HepG2 (cell line): ENCODE results near the gene CDYL. TPM values are rescaled to one million over a fixed set of nuclear protein-coding genes. Genes with fewer than 3 reads are reported as not detected.

ENCODE experiments used
- ATAC-seq: fragments of 200-7000 bp; cut with Tn5 transposase; 3 replicates; pipeline ENCODE4 v1.9.1; 2020; ENCODE audit warnings: mild to moderate bottlenecking, moderate library complexity
- BruUV-seq: library from RNA; stranded (reverse); fragments of 400-500 nt; replicated peaks from 2 replicates; lab custom pipeline; 2021; lab: Mats Ljungman, UMichigan
- CTCF ChIA-PET: fragments of 300-600 bp; formaldehyde crosslinking; extraction: SDS; loops from one replicate; lab custom pipeline; 2021; ENCODE audit warnings: low total read pairs, inconsistent platforms, low intra/inter-chr PET ratio; lab: Yijun Ruan, JAX
- POLR2A ChIA-PET: fragments of 350-600 bp; sonication (Branson Sonifier 250); formaldehyde crosslinking; loops from one replicate; lab custom pipeline; 2020; ENCODE audit warnings: antibody characterized with exemption, inconsistent platforms; lab: Yijun Ruan, JAX
- DNase-seq: peaks from one replicate; pipeline ENCODE4 v3.0.0-alpha.2; 2015; ENCODE audit warnings: low spot score
- FAIRE-seq: peaks from 3 replicates; lab custom pipeline; 2011; peaks lifted over from hg19 to GRCh38; lab: Jason Lieb, UNC
- H2AFZ ChIP-seq: one replicate; pipeline ENCODE4 v1.6.1; 2011; ENCODE audit warnings: low read length, inconsistent platforms
- H3K27ac ChIP-seq: fragments of 300-600 bp; 3 replicates; pipeline ENCODE4 v1.8.0; 2011; ENCODE audit warnings: mixed run types, mild to moderate bottlenecking, mixed read lengths, low read length, inconsistent platforms; ENCODE audit not compliant: insufficient read depth; ENCODE audit errors: extremely low read length
- H3K27me3 ChIP-seq, 2 experiments: fragments of 200-600 bp in 1 of 2; 2 replicates in 1 of 2; 3 replicates in 1 of 2; pipeline versions ENCODE4 v1.6.0 to v1.8.0; 2011; ENCODE audit warnings: low read length in 2 of 2, mild to moderate bottlenecking in 2 of 2, moderate library complexity in 2 of 2, inconsistent platforms in 1 of 2; ENCODE audit not compliant: insufficient read depth in 2 of 2, control insufficient read depth in 1 of 2
- H3K36me3 ChIP-seq, 2 experiments: fragments of 200-600 bp in 1 of 2; replicated peaks in 1 of 2; 2 replicates in 1 of 2; 3 replicates in 1 of 2; pipeline versions ENCODE4 v1.5.1 to v1.8.0; 2011; ENCODE audit warnings: low read length in 2 of 2, inconsistent platforms in 1 of 2; ENCODE audit not compliant: insufficient read depth in 2 of 2, control insufficient read depth in 1 of 2
- H3K4me1 ChIP-seq: 2 replicates; pipeline ENCODE4 v1.5.1; 2012; ENCODE audit warnings: low read length, inconsistent platforms; ENCODE audit not compliant: insufficient read depth
- H3K4me2 ChIP-seq: 2 replicates; pipeline ENCODE4 v1.6.0; 2011; ENCODE audit warnings: low read depth, low read length, inconsistent platforms
- H3K4me3 ChIP-seq, 3 experiments: fragments of 200-600 bp in 1 of 3; sonication (generic), shearing (Covaris generic) in 1 of 3; replicated peaks in 1 of 3; 2 replicates each; pipeline ENCODE4 v1.5.1; 2011 to 2016; ENCODE audit warnings: low read length in 3 of 3, inconsistent platforms in 2 of 3, low read depth in 2 of 3, mild to moderate bottlenecking in 2 of 3, control low read depth in 1 of 3, mixed read lengths in 1 of 3; ENCODE audit not compliant: insufficient read depth in 1 of 3
- H3K79me2 ChIP-seq: one replicate; pipeline ENCODE4 v1.6.1; 2011; ENCODE audit warnings: low read length, inconsistent platforms; ENCODE audit not compliant: insufficient read depth
- H3K9ac ChIP-seq: 2 replicates; pipeline ENCODE4 v1.6.0; 2011; ENCODE audit warnings: mild to moderate bottlenecking, low read depth, low read length, inconsistent platforms; ENCODE audit not compliant: insufficient read depth
- H3K9me3 ChIP-seq: 2 replicates; pipeline ENCODE4 v1.5.1; 2012; ENCODE audit warnings: mild to moderate bottlenecking, low read length
- H4K20me1 ChIP-seq: 2 replicates; pipeline ENCODE4 v1.6.0; 2011; ENCODE audit warnings: inconsistent platforms, mild to moderate bottlenecking, low read length, moderate library complexity; ENCODE audit not compliant: insufficient read depth
- AKAP8 ChIP-seq: sonication (generic); formaldehyde crosslinking; IDR thresholded peaks from 2 replicates; pipeline ENCODE4 v1.5.1; 2020; ENCODE audit warnings: mild to moderate bottlenecking, missing genetic modification reagents
- HNRNPK ChIP-seq: fragments of 200-400 bp; formaldehyde crosslinking; IDR thresholded peaks from 2 replicates; pipeline ENCODE4 v1.6.1; 2018; ENCODE audit warnings: low read length, low read depth, moderate library complexity, mild to moderate bottlenecking; ENCODE audit not compliant: poor library complexity, severe bottlenecking
- KDM6A ChIP-seq: IDR thresholded peaks from 2 replicates; pipeline ENCODE4 v1.6.1; 2016; ENCODE audit warnings: low read depth
- KMT2A ChIP-seq: sonication (generic); formaldehyde crosslinking; IDR thresholded peaks from 2 replicates; pipeline ENCODE4 v1.4.0; 2020; ENCODE audit warnings: missing genetic modification reagents
- MED8 ChIP-seq: sonication (generic); formaldehyde crosslinking; IDR thresholded peaks from 2 replicates; pipeline ENCODE4 v1.8.1; 2023; ENCODE audit warnings: mild to moderate bottlenecking, missing genetic modification reagents; ENCODE audit not compliant: insufficient replicate concordance
- MIER3 ChIP-seq: IDR thresholded peaks from 2 replicates; pipeline ENCODE4 v1.6.1; 2016; ENCODE audit warnings: missing compliant biosample characterization, borderline replicate concordance
- MTA3 ChIP-seq: sonication (generic); formaldehyde crosslinking; IDR thresholded peaks from 2 replicates; pipeline ENCODE4 v1.4.0; 2020; ENCODE audit warnings: missing genetic modification reagents
- NFIC ChIP-seq: IDR thresholded peaks from 2 replicates; pipeline ENCODE4 v1.6.1; 2012; ENCODE audit warnings: mild to moderate bottlenecking, low read length, inconsistent platforms
- POLR2AphosphoS2 ChIP-seq: IDR thresholded peaks from 2 replicates; pipeline ENCODE4 v1.6.1; 2011; ENCODE audit warnings: low read depth, low read length, improper control_type of control experiment
- RBM39 ChIP-seq: fragments of 200-400 bp; formaldehyde crosslinking; IDR thresholded peaks from one replicate; pipeline ENCODE4 v1.6.1; 2018; ENCODE audit warnings: antibody characterized with exemption, mild to moderate bottlenecking, low read depth, low read length; ENCODE audit not compliant: poor library complexity, severe bottlenecking
- SP2 ChIP-seq: sonication (generic); formaldehyde crosslinking; IDR thresholded peaks from 2 replicates; pipeline ENCODE4 v1.5.1; 2020; ENCODE audit warnings: mild to moderate bottlenecking, missing genetic modification reagents
- SP5 ChIP-seq: IDR thresholded peaks from 2 replicates; pipeline ENCODE4 v1.6.1; 2016; ENCODE audit warnings: low read depth, borderline replicate concordance
- ZBTB39 ChIP-seq: sonication (generic); formaldehyde crosslinking; IDR thresholded peaks from 2 replicates; pipeline ENCODE4 v1.5.0; 2020; ENCODE audit warnings: missing genetic modification reagents
- ZNF121 ChIP-seq: sonication (generic); formaldehyde crosslinking; IDR thresholded peaks from 2 replicates; pipeline ENCODE4 v1.5.0; 2020; ENCODE audit warnings: mild to moderate bottlenecking, missing genetic modification reagents
- ZNF543 ChIP-seq: sonication (generic); formaldehyde crosslinking; IDR thresholded peaks from 2 replicates; pipeline ENCODE4 v1.4.0; 2020; ENCODE audit warnings: mild to moderate bottlenecking, missing genetic modification reagents
- ZUFSP ChIP-seq: sonication (generic); formaldehyde crosslinking; IDR thresholded peaks from 2 replicates; pipeline ENCODE4 v1.9.0; 2021; ENCODE audit warnings: missing genetic modification reagents, mild to moderate bottlenecking, borderline replicate concordance
- WGBS: methylation state at CpG from one replicate; pipeline ENCODE4 v1.1.6; 2017; ENCODE audit warnings: low lambda C conversion rate; 5-methylcytosine and 5-hydroxymethylcytosine counted together
- in situ Hi-C: cut with HindIII; loops from 2 replicates; pipeline ENCODE4 v1.10.0; 2017; ENCODE audit warnings: low pct_unique_long_range_greater_than_20kb; ENCODE audit not compliant: extremely low pct_ligation_motif_present
- intact Hi-C: fragments of 100-400 bp; cut with micrococcal nuclease; formaldehyde crosslinking; loops from one replicate; pipeline ENCODE4 v1.10.0; 2022; ENCODE audit not compliant: unreplicated experiment
- polyA plus RNA-seq, 8 experiments: library from polyadenylated mRNA; depleted of rRNA in 3 of 8; stranded (reverse) in 7 of 8; unstranded in 1 of 8; fragments of >200 nt; fragmentation: Illumina TruSeq in 4 of 8; extraction: Trizol in 4 of 8; gene quantifications; 2 replicates each; pipeline versions ENCODE4 v1.2.1 to v1.2.3, GENCODE V29; 2011 to 2016; ENCODE audit warnings: low read depth in 4 of 8, missing spikeins in 1 of 8, mixed read lengths in 1 of 8; ENCODE audit not compliant: insufficient read depth in 1 of 8
- total RNA-seq, 5 experiments: library from RNA; depleted of rRNA; stranded (reverse); fragments of >200 nt; fragmentation: Illumina TruSeq; extraction: Trizol; gene quantifications; 2 replicates each; pipeline ENCODE4 v1.2.3, GENCODE V29; 2016; ENCODE audit warnings: low read depth in 1 of 5

Gene CDYL
- total and polyA plus RNA-seq, 2 of the 13 experiments (the other 11 are each of a cell fraction or from before 2014, with no cell fraction given): 22.8 to 105 TPM

GRCh38 chr6:4925580-4925979 is 149.4 kb downstream of the CDYL start:
- no TSS peak for BruUV-seq
- Histone ChIP-seq H3K4me2 (no peak overlapping the region), H3K79me2 (no peaks in the 10 kb centered on the region), H3K9ac (no peak overlapping the region), H2AFZ (no peak overlapping the region), H3K27me3 (no peaks in the 10 kb centered on the region), H3K27ac (no peak overlapping the region), H4K20me1 (no peaks in the 10 kb centered on the region), H3K4me1 (no peaks in the 10 kb centered on the region), H3K4me3 (no peak overlapping the region), H3K36me3 (peaks cover 0 to 2% of the 10 kb centered on the region in 2 experiments; a peak in 1 of 5 replicates), H3K9me3 (no peaks in the 10 kb centered on the region)
- ChIA-PET CTCF (no interaction called here), POLR2A (no interaction called here)
- no peak for TF ChIP-seq ZUFSP (CRISPR knock-in tag)
- no peak for TF ChIP-seq HNRNPK
- in situ Hi-C loops: no loop called here
- DNase-seq (no peak), FAIRE-seq (no peak), ATAC-seq (no peak)
- intact Hi-C loops: no loop called here
- WGBS: 98% methylated on average over 12 of the region's 12 CpGs

- peaks cover 4% of the 10 kb centered on the region for H3K79me2 ChIP-seq
- in situ Hi-C loops: no loop called here
- intact Hi-C loops: no loop called here
- TF ChIP-seq NFIC (no peak), MTA3 (CRISPR knock-in tag) (no peak), RBM39 (no peak), KMT2A (CRISPR knock-in tag) (no peak), SP2 (CRISPR knock-in tag) (no peak), ZBTB39 (CRISPR knock-in tag) (no peak), SP5 (CRISPR knock-in tag) (no peak), AKAP8 (CRISPR knock-in tag) (no peak), MED8 (no peak), KDM6A (CRISPR knock-in tag) (no peak), ZNF121 (CRISPR knock-in tag) (no peak), ZNF543 (CRISPR knock-in tag) (no peak), POLR2AphosphoS2 (no peak), MIER3 (CRISPR knock-in tag) (no peak)
Measured at GRCh38 chr6:4928426-4928825, 152.2 kb downstream of the CDYL start.

More at GRCh38 chr6:4928426-4928825, 152.2 kb downstream of the CDYL start:
- ChIA-PET POLR2A (no interaction called here), CTCF (no interaction called here)
- Histone ChIP-seq H4K20me1 (no peaks in the 10 kb centered on the region), H3K4me2 (no peak overlapping the region), H3K4me1 (peaks cover 16% of the 10 kb centered on the region), H3K36me3 (no peaks in the 10 kb centered on the region; a peak in 1 of 5 replicates), H2AFZ (no peak overlapping the region), H3K27ac (no peak overlapping the region), H3K27me3 (no peaks in the 10 kb centered on the region), H3K4me3 (no peak overlapping the region), H3K9ac (no peak overlapping the region), H3K9me3 (no peaks in the 10 kb centered on the region)
- BruUV-seq: no TSS peak
- no peak for DNase-seq
- ATAC-seq: no peak
- WGBS: 94% methylated on average over 3 of the region's 3 CpGs
- FAIRE-seq: no peak
